ENCODE results near the gene SPTBN4.

Gene SPTBN4

DNA sequence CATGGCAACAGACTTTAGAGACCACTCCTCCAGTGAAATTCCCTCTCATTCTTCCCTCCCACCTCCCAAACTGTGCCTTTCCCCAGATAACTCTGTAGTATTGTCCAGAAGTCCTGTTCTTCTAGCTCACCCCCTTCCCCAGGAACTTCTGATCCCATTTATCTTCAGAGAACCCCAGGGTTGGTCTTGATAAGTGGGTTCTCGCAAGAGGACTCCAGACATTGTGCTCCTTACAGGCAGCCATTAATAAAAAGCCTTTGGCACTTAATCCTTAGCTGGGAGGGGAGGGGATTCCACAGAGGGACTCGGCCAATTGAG is 136.2 kb downstream of the SPTBN4 start:
- DNase-seq (ENCODE audit: low read depth, low spot score): no peak

DNA sequence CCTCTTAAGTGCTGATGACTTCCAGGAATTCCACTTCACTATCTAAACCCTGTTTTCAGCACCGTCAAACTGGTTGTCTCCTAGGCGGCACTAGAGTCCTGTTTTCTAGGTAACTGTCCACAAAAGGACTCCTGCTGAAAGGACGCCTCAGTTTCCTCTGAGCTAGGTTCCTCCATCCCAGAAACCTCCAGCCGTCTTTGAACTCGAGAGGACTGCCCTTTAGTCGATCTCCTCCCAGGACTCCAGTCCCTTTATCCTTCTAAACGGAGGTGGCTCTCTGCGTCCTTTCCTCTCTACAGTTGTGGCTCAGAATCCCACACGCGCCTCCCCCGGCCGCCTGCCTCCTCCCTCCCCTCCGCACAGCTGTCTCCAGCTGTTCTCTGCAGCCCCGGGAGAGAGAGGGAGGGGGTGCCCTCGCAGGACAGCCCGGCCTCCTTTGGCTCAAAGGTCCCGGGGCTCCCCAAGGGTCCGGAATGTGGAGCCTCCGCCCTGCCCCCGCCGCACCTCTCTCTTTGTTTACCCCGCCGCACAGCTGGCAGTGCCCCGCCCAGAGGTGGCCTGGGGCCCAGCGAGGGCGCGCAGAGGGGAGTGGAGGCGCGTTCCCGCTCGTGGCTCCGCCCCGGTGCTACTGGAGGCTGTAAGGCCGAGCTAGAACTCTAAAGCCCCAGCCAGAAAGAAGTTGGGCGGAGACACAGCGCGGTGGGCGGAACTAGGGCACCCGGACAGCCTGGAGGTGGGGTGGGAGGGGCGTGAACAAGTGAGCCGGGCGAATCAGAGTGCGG is 136.8 kb downstream of the SPTBN4 start:
- DNase-seq (ENCODE audit: low read depth, low spot score): peak; percentile 93

DNA sequence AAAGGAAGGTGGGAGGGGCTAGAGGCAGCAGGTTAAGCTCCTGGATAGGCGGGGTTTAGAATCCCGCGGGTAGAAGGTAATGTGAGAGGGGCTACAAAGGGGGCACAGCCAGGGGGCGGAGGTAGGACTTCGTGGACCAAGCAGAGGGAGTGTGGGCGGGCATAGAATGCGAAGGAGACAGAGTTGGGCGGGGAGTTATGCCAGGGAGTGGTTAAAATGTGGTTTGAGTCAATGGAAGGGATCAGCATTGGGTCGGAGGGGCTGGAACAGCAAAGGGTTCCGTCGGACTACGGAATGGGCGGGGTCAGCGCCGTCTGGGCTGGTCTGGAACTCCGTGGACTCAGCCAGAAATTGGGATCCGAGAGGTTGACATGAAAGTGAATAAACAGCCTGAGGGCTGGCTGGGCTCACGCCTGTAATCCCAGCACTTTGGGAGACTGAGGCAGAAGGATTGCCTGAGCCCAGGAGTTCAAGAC is 137.4 kb downstream of the SPTBN4 start:
- DNase-seq (ENCODE audit: low read depth, low spot score): no peak

DNA sequence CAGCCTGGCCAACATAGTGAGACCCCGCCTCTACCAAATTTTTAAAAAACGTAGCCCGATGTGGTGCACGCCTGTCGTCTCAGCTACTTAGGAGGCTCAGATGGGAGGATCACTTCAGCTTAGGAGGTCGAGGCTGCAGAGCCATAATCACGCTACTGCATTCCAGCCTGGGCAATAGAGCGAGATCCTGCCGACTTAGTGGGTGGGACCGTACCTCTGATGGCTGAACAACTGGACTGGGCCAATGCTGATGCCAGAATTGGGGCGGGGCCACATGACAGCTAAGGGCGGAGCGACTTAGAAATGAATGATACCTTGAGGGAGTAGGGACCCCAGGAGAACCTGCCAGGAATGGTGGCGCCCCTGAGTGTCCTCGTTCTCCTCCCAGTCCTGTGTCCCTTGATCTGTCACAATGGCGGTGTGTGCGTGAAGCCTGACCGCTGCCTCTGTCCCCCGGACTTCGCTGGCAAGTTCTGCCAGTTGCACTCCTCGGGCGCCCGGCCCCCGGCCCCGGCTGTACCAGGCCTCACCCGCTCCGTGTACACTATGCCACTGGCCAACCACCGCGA is 137.9 kb downstream of the SPTBN4 start:
- DNase-seq (ENCODE audit: low read depth, low spot score): no peak

DNA sequence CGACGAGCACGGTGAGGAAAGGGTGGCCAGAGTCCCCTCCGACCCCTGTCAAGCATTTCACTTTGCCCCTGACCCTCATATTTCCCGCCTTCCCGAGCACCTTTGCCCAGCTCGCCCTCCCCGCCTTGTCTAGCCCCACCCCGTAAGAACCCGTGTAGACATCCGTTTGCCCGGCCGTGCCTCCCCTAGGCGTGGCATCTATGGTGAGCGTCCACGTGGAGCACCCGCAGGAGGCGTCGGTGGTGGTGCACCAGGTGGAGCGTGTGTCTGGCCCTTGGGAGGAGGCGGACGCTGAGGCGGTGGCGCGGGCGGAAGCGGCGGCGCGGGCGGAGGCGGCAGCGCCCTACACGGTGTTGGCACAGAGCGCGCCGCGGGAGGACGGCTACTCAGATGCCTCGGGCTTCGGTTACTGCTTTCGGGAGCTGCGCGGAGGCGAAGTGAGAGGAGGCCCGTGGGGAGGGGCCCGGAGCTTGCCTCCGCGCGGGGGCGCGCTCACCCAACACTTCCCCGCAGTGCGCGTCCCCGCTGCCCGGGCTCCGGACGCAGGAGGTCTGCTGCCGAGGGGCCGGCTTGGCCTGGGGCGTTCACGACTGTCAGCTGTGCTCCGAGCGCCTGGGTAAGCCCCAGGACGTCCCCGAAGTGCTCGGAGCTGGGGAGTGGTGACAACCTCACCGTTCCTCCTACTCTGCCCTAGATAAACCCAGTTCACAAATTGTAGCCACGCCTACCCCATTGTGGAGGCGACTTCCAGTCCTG is 138.6 kb downstream of the SPTBN4 start:
- DNase-seq (ENCODE audit: low read depth, low spot score): no peak

DNA sequence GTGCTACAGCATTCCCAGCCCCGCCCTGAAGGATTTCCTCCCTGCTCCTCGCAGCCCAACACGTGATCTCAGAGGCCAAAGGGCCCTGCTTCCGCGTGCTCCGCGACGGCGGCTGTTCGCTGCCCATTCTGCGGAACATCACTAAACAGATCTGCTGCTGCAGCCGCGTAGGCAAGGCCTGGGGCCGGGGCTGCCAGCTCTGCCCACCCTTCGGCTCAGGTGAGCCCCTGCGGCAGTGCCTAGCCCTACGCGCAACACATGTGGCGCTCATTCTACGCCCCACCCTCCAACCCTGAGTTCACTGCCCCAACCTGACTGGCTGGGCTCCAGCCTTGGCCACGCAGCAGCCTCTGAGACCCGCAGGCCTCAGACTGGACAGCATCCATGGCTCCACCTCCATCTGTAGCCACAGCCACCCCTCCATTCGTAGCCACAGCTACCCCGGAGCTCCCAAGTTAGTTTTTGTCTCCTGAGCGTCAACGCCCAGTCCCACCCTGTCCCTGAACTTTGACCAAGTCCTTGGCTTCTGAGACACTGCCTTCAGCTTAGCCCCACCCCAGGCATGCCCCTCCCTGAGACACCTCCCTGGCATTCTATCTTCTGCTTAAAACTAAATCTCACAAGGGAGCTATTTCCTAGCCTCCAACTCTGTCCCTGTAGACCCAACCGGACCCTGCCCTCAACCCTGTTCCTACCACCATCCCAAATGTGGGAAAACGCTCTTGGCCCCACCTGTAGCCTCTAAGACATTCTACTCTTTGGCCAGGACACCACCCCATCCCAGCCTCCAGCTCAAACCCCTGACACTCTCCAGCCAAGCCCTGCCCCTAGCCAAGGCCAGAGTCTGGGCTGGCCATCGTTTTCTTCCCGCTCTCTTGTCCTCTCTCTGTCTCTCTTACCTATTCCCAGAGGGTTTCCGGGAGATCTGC is 140.8 kb downstream of the SPTBN4 start:
- no peak for DNase-seq (ENCODE audit: low read depth, low spot score)

DNA sequence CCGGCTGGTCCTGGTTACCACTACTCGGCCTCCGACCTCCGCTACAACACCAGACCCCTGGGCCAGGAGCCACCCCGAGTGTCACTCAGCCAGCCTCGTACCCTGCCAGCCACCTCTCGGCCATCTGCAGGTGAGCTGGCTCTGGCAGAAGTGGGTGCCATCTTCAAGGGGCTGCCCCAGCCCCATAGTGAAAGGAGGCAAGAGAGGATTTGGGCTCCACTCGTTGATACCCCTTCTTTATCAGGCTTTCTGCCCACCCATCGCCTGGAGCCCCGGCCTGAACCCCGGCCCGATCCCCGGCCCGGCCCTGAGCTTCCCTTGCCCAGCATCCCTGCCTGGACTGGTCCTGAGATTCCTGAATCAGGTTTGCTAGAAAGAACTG is 141.4 kb downstream of the SPTBN4 start:
- DNase-seq (ENCODE audit: low read depth, low spot score): no peak

DNA sequence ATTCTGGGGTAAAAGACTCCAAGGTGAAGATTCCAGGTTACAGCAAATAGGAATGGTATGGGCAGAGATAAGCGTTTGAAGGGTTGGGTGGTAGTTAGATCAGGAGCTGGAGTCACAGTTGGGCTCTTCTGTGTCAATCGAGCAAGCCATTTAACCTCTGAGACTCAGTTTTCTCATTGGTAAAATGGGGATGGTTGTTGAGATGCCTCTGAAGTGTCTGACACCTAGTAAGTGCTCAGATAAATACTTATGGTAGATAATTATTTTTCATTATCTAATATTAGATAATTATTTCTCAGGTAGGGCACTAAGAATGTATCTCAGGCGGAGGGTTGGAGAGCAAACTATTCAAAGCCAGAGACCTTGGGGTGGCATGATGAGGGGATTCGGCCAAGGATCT is 142.2 kb downstream of the SPTBN4 start:
- DNase-seq (ENCODE audit: low read depth, low spot score): no peak

DNA sequence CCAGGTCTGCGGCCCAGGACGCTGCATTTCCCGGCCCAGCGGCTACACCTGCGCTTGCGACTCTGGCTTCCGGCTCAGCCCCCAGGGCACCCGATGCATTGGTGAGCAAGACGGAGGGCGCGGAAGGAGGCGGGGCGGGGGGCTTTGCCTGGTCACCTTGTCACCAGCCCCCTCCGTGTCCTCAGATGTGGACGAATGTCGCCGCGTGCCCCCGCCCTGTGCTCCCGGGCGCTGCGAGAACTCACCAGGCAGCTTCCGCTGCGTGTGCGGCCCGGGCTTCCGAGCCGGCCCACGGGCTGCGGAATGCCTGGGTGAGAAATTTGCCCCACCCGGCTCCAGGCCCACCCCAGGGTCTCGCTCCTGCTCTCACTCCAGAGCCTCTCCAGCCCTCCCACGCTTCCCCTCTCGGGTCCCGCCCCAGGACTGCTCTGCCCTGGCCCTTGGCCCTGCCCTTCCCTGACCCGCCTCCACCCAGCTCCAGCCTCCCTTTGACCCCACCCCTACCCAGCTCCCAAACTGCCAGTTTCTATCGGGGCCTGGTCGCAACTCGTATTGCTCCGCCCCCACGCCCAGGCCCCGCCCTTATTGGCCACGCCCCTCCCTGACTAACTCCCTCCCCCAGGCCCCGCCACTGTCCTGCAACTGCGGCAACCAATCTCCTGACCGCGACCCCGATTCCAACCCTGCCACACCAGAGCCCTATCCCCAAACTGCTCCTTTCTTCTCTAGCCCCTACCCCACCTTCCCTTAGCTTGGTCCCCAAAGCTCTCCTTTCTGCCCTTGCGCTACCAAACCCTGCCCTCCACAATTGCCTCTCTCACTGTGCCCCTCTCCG is 143.0 kb downstream of the SPTBN4 start:
- no peak for DNase-seq (ENCODE audit: low read depth, low spot score)

DNA sequence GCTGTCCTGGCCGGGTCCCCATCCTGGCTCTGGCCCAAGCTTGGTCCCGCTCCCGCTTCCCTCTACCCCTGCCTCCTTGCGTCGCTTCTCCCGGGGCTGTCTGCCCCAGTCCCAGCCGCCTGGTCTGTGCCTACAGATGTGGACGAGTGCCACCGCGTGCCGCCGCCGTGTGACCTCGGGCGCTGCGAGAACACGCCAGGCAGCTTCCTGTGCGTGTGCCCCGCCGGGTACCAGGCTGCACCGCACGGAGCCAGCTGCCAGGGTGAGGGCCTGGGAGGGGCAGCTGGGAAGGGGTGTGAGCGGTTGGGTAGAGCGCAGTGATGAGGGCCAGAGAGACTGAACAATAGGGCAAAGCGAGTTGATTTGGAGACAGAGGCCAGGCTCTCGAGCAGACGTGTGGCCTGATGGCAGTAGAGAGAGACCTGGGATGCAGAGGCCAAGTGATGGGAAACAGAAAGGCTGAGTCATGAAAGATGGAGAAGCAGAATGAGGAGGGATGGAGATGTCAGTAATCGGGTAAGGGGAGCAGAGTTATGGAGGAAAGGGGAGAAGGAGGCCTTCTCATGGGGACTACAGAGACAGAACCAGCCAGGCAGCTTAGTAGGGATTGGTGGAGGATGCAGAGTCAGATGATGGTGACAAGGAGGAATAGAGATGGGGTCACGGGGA is 143.7 kb downstream of the SPTBN4 start:
- no peak for DNase-seq (ENCODE audit: low read depth, low spot score)

DNA sequence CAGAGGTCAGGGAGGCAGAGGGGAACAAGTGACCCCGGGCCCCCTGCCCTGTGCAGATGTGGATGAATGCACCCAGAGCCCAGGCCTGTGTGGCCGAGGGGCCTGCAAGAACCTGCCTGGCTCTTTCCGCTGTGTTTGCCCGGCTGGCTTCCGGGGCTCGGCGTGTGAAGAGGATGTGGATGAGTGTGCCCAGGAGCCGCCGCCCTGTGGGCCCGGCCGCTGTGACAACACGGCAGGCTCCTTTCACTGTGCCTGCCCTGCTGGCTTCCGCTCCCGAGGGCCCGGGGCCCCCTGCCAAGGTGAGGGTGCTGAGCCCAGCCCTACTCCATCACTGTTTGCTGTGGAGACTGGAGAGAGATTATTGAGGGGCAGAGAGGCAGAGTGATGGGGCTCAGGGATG is 144.3 kb downstream of the SPTBN4 start:
- no peak for DNase-seq (ENCODE audit: low read depth, low spot score)

DNA sequence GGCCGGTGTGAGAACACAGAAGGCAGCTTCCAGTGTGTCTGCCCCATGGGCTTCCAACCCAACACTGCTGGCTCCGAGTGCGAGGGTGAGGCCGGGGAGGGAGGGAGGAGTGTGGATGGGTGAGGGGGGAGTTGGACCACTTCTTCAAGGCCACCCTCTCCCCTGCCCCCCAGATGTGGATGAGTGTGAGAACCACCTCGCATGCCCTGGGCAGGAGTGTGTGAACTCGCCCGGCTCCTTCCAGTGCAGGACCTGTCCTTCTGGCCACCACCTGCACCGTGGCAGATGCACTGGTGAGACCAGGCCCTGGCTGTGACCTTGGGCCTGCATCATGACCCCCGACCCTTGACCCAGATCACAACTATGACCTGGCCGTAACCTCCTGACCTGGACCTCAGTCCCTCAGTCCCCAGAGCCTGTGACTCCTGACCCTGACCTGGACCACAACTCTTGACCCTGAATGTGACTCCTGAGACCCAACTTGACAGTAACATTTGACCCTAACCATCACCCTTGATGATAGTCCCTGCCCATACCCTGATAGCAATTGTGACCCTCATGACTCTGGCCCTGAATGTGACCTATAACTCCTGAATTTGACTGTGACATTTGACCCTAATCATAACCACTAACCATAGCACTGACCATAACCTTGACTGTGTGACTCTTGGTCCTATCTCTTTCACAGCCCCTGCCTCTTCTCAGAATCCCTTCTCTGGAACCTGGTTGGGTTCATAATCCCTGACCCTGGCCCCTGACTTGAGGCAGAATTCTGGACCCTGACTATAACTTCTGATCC is 145.3 kb downstream of the SPTBN4 start:
- DNase-seq (ENCODE audit: low read depth, low spot score): no peak

DNA sequence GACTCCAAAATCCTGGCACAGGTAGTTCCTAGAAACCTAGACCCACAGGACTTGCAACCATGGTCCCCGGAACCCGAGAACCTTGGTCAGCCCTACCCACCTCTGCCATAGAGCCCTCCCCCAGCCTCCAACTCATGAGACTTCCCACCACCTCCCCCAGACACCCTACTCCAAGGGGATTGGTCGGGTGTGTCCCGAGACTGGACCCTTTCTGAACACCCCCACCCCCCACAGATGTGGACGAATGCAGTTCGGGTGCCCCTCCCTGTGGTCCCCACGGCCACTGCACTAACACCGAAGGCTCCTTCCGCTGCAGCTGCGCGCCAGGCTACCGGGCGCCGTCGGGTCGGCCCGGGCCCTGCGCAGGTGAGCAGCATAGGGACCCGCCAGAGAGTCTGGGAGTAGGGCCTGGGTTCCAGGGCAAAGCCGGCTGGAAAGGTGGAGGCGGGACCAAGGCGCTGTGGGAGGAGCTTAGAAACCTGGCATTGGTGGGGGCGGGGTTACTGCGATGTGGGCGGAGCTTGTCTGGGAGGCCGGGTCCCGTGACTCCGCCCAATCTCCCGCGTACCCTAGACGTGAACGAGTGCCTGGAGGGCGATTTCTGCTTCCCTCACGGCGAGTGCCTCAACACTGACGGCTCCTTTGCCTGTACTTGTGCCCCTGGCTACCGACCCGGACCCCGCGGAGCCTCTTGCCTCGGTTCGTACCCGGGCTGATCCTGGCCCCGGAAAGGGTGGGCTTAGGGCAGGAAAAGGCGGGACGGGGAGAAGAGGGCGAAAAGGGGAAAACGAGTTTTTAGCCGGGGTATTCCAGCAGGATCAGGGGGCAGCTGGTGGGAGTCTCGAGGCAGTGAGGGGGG is 146.3 kb downstream of the SPTBN4 start:
- no peak for DNase-seq (ENCODE audit: low read depth, low spot score)

DNA sequence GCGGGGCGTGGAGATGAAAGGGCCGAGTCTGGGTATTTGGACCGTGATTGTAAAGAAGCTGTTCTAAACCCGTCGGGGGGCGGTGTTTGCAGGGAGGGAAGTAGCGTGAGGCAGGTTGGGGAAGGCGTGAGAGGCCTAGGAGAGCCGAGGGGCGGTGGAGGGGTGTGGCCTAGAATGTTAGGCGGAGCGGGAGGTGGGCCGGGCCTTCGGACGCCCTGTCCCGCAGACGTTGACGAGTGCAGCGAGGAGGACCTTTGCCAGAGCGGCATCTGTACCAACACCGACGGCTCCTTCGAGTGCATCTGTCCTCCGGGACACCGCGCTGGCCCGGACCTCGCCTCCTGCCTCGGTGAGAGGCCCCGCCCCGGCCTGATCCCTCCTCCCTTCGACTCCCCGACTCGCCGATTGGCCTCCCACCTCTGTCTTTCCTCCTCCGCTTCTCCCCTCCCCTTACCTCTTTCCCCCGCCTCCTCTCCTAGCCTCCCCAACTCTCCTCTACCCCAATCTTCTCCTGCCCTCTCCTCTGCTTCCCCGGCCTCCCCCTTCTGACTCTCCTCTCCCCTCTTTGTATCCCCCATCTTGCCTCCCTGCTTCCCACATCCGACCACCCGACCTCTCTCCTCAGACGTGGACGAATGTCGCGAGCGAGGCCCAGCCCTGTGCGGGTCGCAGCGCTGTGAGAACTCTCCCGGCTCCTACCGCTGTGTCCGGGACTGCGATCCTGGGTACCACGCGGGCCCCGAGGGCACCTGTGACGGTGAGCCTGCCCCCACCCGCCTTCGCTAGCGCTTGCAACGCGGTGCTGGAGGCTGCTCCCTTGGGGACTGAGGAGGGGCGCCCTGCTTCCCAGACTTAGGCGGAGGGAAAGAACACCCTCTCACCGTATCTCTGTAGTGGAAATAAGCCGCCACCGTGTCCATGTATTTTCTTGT is 147.2 kb downstream of the SPTBN4 start:
- DNase-seq (ENCODE audit: low read depth, low spot score): peak; percentile 72

DNA sequence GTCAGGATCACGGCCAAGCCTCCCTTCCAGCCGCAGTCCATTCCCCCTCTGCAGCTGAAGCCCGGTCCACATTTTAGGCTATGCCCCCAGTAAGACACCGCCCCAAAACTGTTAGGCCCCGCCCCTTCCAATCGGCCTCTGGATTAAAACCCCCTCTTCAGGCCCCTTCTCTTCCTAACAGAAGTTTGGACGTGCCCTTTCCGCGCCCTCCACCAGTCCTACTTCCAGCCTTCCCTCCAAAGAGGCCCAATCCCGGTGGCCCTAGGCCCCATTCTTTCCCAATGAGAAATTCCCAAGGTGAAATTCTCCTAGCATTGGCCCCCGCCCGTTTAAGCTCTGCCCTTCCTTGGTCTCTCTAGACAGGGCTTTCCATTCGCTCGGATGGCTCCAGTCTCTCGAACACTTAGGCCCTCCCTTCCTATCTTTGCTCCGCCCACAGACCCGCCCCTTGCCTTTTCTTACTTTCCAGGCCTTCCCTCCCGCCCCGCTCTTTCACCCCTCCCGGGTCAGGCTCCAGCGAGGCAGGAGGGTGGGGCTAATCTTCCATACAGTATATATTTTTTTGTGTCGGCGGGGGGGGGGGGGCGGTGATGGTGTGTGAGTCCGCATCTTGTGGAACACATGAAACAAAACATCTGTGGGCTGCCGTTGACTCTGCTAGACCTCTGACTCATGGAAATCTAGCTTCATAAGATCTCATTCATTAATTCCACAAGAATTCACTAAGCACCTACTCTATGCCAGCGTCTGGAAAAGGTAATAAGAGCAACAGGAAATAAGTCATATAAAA is 148.0 kb downstream of the SPTBN4 start:
- peak; percentile 50 for DNase-seq (ENCODE audit: low read depth, low spot score)

DNA sequence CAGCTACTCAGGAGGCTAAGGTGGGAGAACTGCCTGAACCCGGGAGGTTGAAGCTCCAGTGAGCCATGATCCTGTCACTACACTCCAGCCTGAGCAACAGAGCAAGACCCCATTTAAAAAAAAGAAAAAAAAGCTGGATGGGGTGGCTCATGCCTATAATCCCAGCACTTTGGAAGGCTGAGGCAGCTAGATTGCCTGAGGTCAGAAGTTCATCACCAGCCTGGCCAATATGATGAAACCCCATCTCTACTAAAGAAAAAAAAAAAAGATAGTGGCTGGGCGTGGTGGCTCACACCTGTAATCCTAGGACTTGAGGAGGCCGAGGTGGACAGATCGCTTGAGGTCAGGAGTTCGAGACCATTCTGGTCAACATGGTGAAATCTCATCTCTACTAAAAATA is 149.4 kb downstream of the SPTBN4 start:
- DNase-seq (ENCODE audit: low read depth, low spot score): no peak

DNA sequence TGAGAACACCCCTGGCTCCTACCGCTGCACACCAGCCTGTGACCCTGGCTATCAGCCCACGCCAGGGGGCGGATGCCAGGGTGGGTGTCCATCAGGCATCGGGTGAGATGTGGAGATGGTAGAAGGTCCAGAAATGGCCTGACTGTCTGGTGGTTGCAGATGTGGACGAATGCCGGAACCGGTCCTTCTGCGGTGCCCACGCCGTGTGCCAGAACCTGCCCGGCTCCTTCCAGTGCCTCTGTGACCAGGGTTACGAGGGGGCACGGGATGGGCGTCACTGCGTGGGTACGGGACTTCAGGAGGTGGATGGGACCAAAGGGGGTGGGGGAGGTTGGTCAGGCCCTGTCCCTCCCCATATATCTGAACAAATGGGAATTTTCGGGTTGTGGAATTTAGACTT is 150.1 kb downstream of the SPTBN4 start:
- DNase-seq (ENCODE audit: low read depth, low spot score): no peak
